SU-DHL-6 (cell line): ENCODE measurements around the gene NSD1.

Source experiments
- CTCF ChIP-seq: fragments of 200-600 bp; sonication (generic); IDR thresholded peaks from one replicate; pipeline ENCODE4 v1.5.1; 2017; ENCODE audit warnings: antibody characterized with exemption, mild to moderate bottlenecking, low read length, moderate library complexity; ENCODE audit not compliant: insufficient read depth, poor library complexity, severe bottlenecking
- EZH2phosphoT487 ChIP-seq: fragments of 200-600 bp; sonication (generic), shearing (Covaris generic); conservative IDR thresholded peaks from 2 replicates; pipeline ENCODE4 v1.6.1; 2018; ENCODE audit warnings: mild to moderate bottlenecking, antibody characterized with exemption, low read length, moderate library complexity, mixed read lengths

GRCh38 chr5:177097016-177097985, 36.3 kb upstream of the NSD1 start:
- TF ChIP-seq CTCF (no peak), EZH2phosphoT487 (no peak)
